DND-41 (cell line): Measurements from ENCODE around the gene DIRAS1.

Experiments
- ATAC-seq: fragments of 200-7000 bp; cut with Tn5 transposase; 3 replicates; pipeline ENCODE4 v1.9.1; 2021; ENCODE audit warnings: low read depth; ENCODE audit not compliant: insufficient read depth
- DNase-seq: peaks from one replicate; pipeline ENCODE4 v3.0.0-alpha.2; 2020
- H2AFZ ChIP-seq: 2 replicates; pipeline ENCODE4 v1.6.0; 2012; ENCODE audit warnings: low read depth, low read length
- H3K27ac ChIP-seq: 2 replicates; pipeline ENCODE4 v1.5.1; 2012; ENCODE audit warnings: low read length, inconsistent platforms
- H3K27me3 ChIP-seq: fragments of 200-600 bp; sonication (generic); 2 replicates; pipeline ENCODE4 v1.6.0; 2012; ENCODE audit warnings: low read length, mild to moderate bottlenecking, inconsistent platforms; ENCODE audit not compliant: insufficient read depth, poor library complexity
- H3K36me3 ChIP-seq: 2 replicates; pipeline ENCODE4 v1.5.1; 2012; ENCODE audit warnings: low read length, inconsistent platforms; ENCODE audit not compliant: insufficient read depth
- H3K4me1 ChIP-seq: 2 replicates; pipeline ENCODE4 v1.5.1; 2012; ENCODE audit warnings: mild to moderate bottlenecking, low read length; ENCODE audit not compliant: insufficient read depth
- H3K4me2 ChIP-seq: 2 replicates; pipeline ENCODE4 v1.6.0; 2012; ENCODE audit warnings: mild to moderate bottlenecking, moderate library complexity, low read length, inconsistent platforms; ENCODE audit not compliant: insufficient read depth
- H3K4me3 ChIP-seq, 2 experiments: fragments of 200-600 bp in 1 of 2; shearing (Covaris generic) in 1 of 2; 2 replicates each; pipeline ENCODE4 v1.5.1; 2012 to 2016; ENCODE audit warnings: inconsistent platforms in 2 of 2, low read length in 2 of 2, mild to moderate bottlenecking in 2 of 2, low read depth in 1 of 2, moderate library complexity in 1 of 2
- H3K79me2 ChIP-seq: 2 replicates; pipeline ENCODE4 v1.6.0; 2012; ENCODE audit warnings: low read length, inconsistent platforms; ENCODE audit not compliant: insufficient read depth
- H3K9ac ChIP-seq: 2 replicates; pipeline ENCODE4 v1.6.0; 2012; ENCODE audit warnings: low read depth, mild to moderate bottlenecking, inconsistent platforms, low read length, moderate library complexity
- H3K9me3 ChIP-seq: 2 replicates; pipeline ENCODE4 v1.5.1; 2012; ENCODE audit warnings: low read length, moderate library complexity, mild to moderate bottlenecking, inconsistent platforms; ENCODE audit not compliant: insufficient read depth, severe bottlenecking
- H4K20me1 ChIP-seq: 2 replicates; pipeline ENCODE4 v1.6.0; 2012; ENCODE audit warnings: low read length; ENCODE audit not compliant: insufficient read depth
- CTCF ChIP-seq: IDR thresholded peaks from 2 replicates; pipeline ENCODE4 v1.5.1; 2012; ENCODE audit warnings: borderline replicate concordance, low read length, moderate library complexity, mild to moderate bottlenecking; ENCODE audit not compliant: poor library complexity, severe bottlenecking; ENCODE audit errors: extremely low read depth
- EZH2 ChIP-seq: IDR thresholded peaks from 3 replicates; pipeline ENCODE4 v1.6.1; 2012; ENCODE audit warnings: borderline replicate concordance, low read depth, mild to moderate bottlenecking, moderate library complexity, low read length, inconsistent platforms; ENCODE audit not compliant: severe bottlenecking

Gene DIRAS1

DNA sequence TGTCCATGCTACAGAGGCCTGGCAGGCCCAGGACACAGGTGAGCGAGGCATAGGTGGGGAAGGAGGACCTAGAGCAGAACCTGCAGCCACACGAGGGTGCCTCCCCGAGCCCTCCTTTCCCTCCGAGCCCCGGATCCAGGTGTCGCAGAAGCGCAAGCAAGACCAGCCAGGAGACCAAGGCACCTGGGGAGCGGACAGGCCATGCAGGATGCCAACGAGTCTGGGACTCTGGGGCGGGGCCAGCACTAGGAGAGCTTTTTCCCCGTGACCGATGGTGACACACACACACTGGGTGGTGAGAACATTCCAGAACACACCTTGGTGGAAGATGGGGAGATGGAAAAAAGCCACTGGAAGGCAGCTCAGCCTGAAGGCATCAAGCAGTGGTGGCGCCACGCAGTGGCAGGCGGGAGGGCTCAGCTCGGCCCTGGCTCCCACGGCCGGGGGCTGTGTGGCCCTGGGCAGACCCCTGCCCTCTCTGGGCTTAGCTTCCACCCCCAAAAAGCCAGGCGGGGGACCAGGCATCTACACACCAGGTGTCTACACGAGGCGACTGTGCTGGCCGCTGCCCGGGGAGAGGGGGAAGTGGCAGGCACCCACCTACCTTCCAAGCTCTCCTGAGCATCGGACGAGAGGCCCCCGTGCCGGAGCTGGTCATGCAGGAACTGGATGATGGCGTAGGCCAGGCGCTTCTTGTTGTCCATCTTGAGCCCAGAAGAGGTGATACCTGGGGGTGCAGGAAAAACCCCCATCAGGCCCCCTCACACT is 47.4 kb upstream of the DIRAS1 start:
- ATAC-seq (no peak), DNase-seq (no peak)
- H3K9ac ChIP-seq = no peak overlapping the region
- H3K27me3 ChIP-seq = no peaks in the 10 kb centered on the region
- no peaks in the 10 kb centered on the region for H3K4me1 ChIP-seq
- peaks cover 53% of the 10 kb centered on the region for H4K20me1 ChIP-seq
- no peak for TF ChIP-seq CTCF
- TF ChIP-seq EZH2 = no peak
- H3K4me3 ChIP-seq = no peak overlapping the region
- H3K79me2 ChIP-seq = peaks cover 50% of the 10 kb centered on the region
- H3K4me2 ChIP-seq = no peak overlapping the region
- H2AFZ ChIP-seq = no peak overlapping the region
- peaks cover 73% of the 10 kb centered on the region for H3K36me3 ChIP-seq
- H3K27ac ChIP-seq = no peak overlapping the region
- no peaks in the 10 kb centered on the region for H3K9me3 ChIP-seq

DNA sequence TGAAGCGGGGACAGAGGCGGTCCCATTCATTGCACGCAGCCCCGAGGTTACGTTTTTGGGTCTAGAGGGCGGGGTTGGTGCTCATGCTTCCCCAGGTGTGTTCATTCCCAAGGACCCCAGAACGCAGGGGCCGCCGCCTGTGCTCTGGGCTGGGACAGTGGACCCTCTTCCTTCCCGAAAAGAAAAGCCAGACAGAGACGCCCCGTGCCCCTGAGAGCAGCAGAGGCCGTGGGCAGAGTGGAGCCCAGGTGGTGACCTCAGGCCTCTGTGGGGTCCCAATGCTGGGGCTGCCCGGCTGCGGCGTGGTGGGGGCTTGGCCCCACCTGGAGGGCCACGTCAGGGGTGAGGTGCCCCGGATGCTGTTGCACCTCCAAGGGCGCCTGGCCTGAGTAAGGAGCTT is 46.5 kb upstream of the DIRAS1 start:
- no peak overlapping the region for H2AFZ ChIP-seq
- no peak for TF ChIP-seq EZH2
- no peak for TF ChIP-seq CTCF
- no peak overlapping the region for H3K4me3 ChIP-seq
- H4K20me1 ChIP-seq = peaks cover 61% of the 10 kb centered on the region
- no peak for DNase-seq
- ATAC-seq = no peak
- H3K4me1 ChIP-seq = no peaks in the 10 kb centered on the region
- H3K36me3 ChIP-seq = peaks cover 82% of the 10 kb centered on the region
- no peak overlapping the region for H3K9ac ChIP-seq
- H3K27ac ChIP-seq = no peak overlapping the region
- H3K27me3 ChIP-seq = no peaks in the 10 kb centered on the region
- peaks cover 49% of the 10 kb centered on the region for H3K79me2 ChIP-seq
- H3K4me2 ChIP-seq = no peak overlapping the region
- no peaks in the 10 kb centered on the region for H3K9me3 ChIP-seq

- H2AFZ ChIP-seq = no peak overlapping the region
- H3K36me3 ChIP-seq = peaks cover 87% of the 10 kb centered on the region
- peaks cover 54% of the 10 kb centered on the region for H4K20me1 ChIP-seq
- ATAC-seq (no peak), DNase-seq (no peak)
- no peak for TF ChIP-seq EZH2
- TF ChIP-seq CTCF = no peak
- H3K27ac ChIP-seq = no peak overlapping the region
- peaks cover 40% of the 10 kb centered on the region for H3K79me2 ChIP-seq
- H3K27me3 ChIP-seq = no peaks in the 10 kb centered on the region
- H3K4me2 ChIP-seq = no peak overlapping the region
- no peaks in the 10 kb centered on the region for H3K4me1 ChIP-seq
- H3K9ac ChIP-seq = no peak overlapping the region
- H3K9me3 ChIP-seq = no peaks in the 10 kb centered on the region
- H3K4me3 ChIP-seq = no peak overlapping the region
Measured at GRCh38 chr19:2766594-2767372, 45.6 kb upstream of the DIRAS1 start.
